Measurements from ENCODE around the gene DOCK8.
"Not testable (repeated sequence)": the region's sequence is repeated elsewhere in the genome, so short reads cannot be mapped to it uniquely, and the experiment has no call there.

Gene DOCK8

GRCh38 chr9:214351-214647 lies 366 bp upstream of the DOCK8 start:
- peaks cover 20% of the 10 kb centered on the region for H3K27me3 ChIP-seq (replicated peaks; ENCODE audit: control insufficient read depth, insufficient read depth, low read length)
- no peaks in the 10 kb centered on the region for H3K9me3 ChIP-seq (ENCODE audit: control insufficient read depth, low read length)
- peak overlapping the region; percentile 82 for H3K4me3 ChIP-seq (ENCODE audit: low read length)
- no peaks in the 10 kb centered on the region for H3K36me3 ChIP-seq (ENCODE audit: control insufficient read depth, insufficient read depth, low read length, severe bottlenecking)
- peak overlapping the region; percentile 77 for H3K9ac ChIP-seq (ENCODE audit: low read length)
- H3K4me1 ChIP-seq (ENCODE audit: control insufficient read depth, insufficient read depth, low read length), result peaks cover 15% of the 10 kb centered on the region
- DNase-seq (ENCODE audit: low read depth), result no peak

GRCh38 chr9:215631-216155 lies 1.0 kb downstream of the DOCK8 start:
- Histone ChIP-seq H3K4me3 (ENCODE audit: low read length) (peak overlapping the region; percentile 82), H3K9ac (ENCODE audit: low read length) (peak overlapping the region; percentile 77), H3K4me1 (ENCODE audit: control insufficient read depth, insufficient read depth, low read length) (peaks cover 24% of the 10 kb centered on the region), H3K9me3 (ENCODE audit: control insufficient read depth, low read length) (no peaks in the 10 kb centered on the region), H3K27me3 (replicated peaks; ENCODE audit: control insufficient read depth, insufficient read depth, low read length) (peaks cover 20% of the 10 kb centered on the region), H3K36me3 (ENCODE audit: control insufficient read depth, insufficient read depth, low read length, severe bottlenecking) (no peaks in the 10 kb centered on the region)
- DNase-seq (ENCODE audit: low read depth), result no peak

- peaks cover 20% of the 10 kb centered on the region for H3K27me3 ChIP-seq (replicated peaks; ENCODE audit: control insufficient read depth, insufficient read depth, low read length)
- no peaks in the 10 kb centered on the region for H3K36me3 ChIP-seq (ENCODE audit: control insufficient read depth, insufficient read depth, low read length, severe bottlenecking)
- no peak overlapping the region for H3K9ac ChIP-seq (ENCODE audit: low read length)
- H3K4me1 ChIP-seq (ENCODE audit: control insufficient read depth, insufficient read depth, low read length), result peaks cover 15% of the 10 kb centered on the region
- no peak for DNase-seq (ENCODE audit: low read depth)
- H3K4me3 ChIP-seq (ENCODE audit: low read length), result no peak overlapping the region
- no peaks in the 10 kb centered on the region for H3K9me3 ChIP-seq (ENCODE audit: control insufficient read depth, low read length)
These were observed 2.2 kb downstream of the DOCK8 start for GRCh38 chr9:216866-217265.

- no peak for DNase-seq (ENCODE audit: low read depth)
- no peaks in the 10 kb centered on the region for H3K36me3 ChIP-seq (ENCODE audit: control insufficient read depth, insufficient read depth, low read length, severe bottlenecking)
- peaks cover 20% of the 10 kb centered on the region for H3K4me1 ChIP-seq (ENCODE audit: control insufficient read depth, insufficient read depth, low read length)
- no peak overlapping the region for H3K9ac ChIP-seq (ENCODE audit: low read length)
- no peaks in the 10 kb centered on the region for H3K9me3 ChIP-seq (ENCODE audit: control insufficient read depth, low read length)
- peaks cover 20% of the 10 kb centered on the region for H3K27me3 ChIP-seq (replicated peaks; ENCODE audit: control insufficient read depth, insufficient read depth, low read length)
- H3K4me3 ChIP-seq (ENCODE audit: low read length), result no peak overlapping the region
These were observed 3.3 kb downstream of the DOCK8 start for GRCh38 chr9:217950-218349.

GRCh38 chr9:219036-219435 lies 4.4 kb downstream of the DOCK8 start:
- not testable (repeated sequence) for DNase-seq (ENCODE audit: low read depth); H3K4me3 ChIP-seq (ENCODE audit: low read length); H3K9me3 ChIP-seq (ENCODE audit: control insufficient read depth, low read length); H3K36me3 ChIP-seq (ENCODE audit: control insufficient read depth, insufficient read depth, low read length, severe bottlenecking); H3K9ac ChIP-seq (ENCODE audit: low read length)
- peaks cover 20% of the 10 kb centered on the region for H3K27me3 ChIP-seq (replicated peaks; ENCODE audit: control insufficient read depth, insufficient read depth, low read length)
- peaks cover 20% of the 10 kb centered on the region for H3K4me1 ChIP-seq (ENCODE audit: control insufficient read depth, insufficient read depth, low read length)

DNA sequence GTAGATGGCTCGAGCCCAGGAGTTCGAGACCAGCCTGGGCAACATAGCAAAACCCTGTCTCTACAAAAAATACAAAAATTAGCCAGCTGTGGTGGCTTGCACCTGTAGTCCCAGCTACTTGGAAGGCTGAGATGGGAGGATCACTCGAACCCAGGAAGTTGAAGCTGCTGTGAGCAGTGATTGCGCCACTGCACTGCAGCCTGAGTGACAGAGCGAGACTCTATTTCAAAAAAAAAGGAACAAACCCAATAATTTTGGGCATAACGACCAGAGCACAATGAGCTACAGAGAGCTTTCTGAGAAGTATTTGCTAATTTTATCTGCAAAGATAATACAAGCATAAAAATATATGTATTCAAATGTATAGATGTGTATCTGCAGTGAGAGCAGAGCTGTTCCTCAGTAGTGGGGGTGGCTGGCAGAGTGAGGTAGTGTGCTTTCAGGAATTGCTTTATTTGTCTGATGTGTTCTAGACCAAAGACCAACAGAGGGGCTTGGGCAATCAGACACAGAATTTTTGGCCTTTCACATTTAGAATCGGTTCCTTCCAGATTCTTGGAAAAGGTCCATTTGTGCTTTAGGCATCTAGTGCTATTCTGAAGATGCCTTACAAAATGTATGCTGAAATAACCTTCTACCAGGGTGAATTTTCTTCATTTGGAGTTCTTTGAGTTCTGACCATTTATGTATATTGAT lies 5.2 kb downstream of the DOCK8 start:
- Histone ChIP-seq H3K9me3 (ENCODE audit: control insufficient read depth, low read length) (no peaks in the 10 kb centered on the region), H3K4me1 (ENCODE audit: control insufficient read depth, insufficient read depth, low read length) (peaks cover 20% of the 10 kb centered on the region), H3K36me3 (ENCODE audit: control insufficient read depth, insufficient read depth, low read length, severe bottlenecking) (no peaks in the 10 kb centered on the region), H3K27me3 (replicated peaks; ENCODE audit: control insufficient read depth, insufficient read depth, low read length) (peaks cover 20% of the 10 kb centered on the region), H3K4me3 (ENCODE audit: low read length) (no peak overlapping the region), H3K9ac (ENCODE audit: low read length) (peak overlapping the region; percentile 4)
- no peak for DNase-seq (ENCODE audit: low read depth)

GRCh38 chr9:221989-222776 lies 7.5 kb downstream of the DOCK8 start:
- no peak overlapping the region for H3K4me3 ChIP-seq (ENCODE audit: low read length)
- no peaks in the 10 kb centered on the region for H3K9me3 ChIP-seq (ENCODE audit: control insufficient read depth, low read length)
- peaks cover 1% of the 10 kb centered on the region for H3K27me3 ChIP-seq (replicated peaks; ENCODE audit: control insufficient read depth, insufficient read depth, low read length)
- peaks cover 16% of the 10 kb centered on the region for H3K4me1 ChIP-seq (ENCODE audit: control insufficient read depth, insufficient read depth, low read length)
- DNase-seq (ENCODE audit: low read depth), result no peak
- H3K9ac ChIP-seq (ENCODE audit: low read length), result no peak overlapping the region
- H3K36me3 ChIP-seq (ENCODE audit: control insufficient read depth, insufficient read depth, low read length, severe bottlenecking), result no peaks in the 10 kb centered on the region

DNA sequence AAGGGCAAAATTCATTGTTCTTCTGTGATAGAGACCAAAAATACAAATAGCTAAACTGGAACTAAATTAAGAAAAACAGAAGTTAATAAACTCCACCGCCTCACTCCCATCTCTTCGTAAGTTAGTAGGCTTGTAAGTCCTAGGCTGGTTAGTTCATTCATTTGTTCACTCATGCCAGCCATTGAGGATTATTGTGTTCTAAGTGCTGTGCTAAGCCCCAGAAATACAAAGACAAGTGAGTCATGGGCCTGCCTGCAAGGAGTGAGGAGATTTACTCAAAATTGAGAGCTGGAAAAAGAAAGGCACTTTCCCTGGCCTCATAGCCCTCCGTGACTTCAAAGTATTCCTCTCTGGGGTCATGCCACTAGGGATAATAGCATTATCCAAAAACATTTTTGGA lies 8.5 kb downstream of the DOCK8 start:
- Histone ChIP-seq H3K9ac (ENCODE audit: low read length) (no peak overlapping the region), H3K36me3 (ENCODE audit: control insufficient read depth, insufficient read depth, low read length, severe bottlenecking) (no peaks in the 10 kb centered on the region), H3K27me3 (replicated peaks; ENCODE audit: control insufficient read depth, insufficient read depth, low read length) (no peaks in the 10 kb centered on the region), H3K4me3 (ENCODE audit: low read length) (no peak overlapping the region), H3K9me3 (ENCODE audit: control insufficient read depth, low read length) (no peaks in the 10 kb centered on the region), H3K4me1 (ENCODE audit: control insufficient read depth, insufficient read depth, low read length) (peaks cover 16% of the 10 kb centered on the region)
- DNase-seq (ENCODE audit: low read depth), result no peak

- H3K4me3 ChIP-seq (ENCODE audit: low read length), result no peak overlapping the region
- H3K27me3 ChIP-seq (replicated peaks; ENCODE audit: control insufficient read depth, insufficient read depth, low read length), result no peaks in the 10 kb centered on the region
- H3K9me3 ChIP-seq (ENCODE audit: control insufficient read depth, low read length), result peaks cover 5% of the 10 kb centered on the region
- H3K4me1 ChIP-seq (ENCODE audit: control insufficient read depth, insufficient read depth, low read length), result peaks cover 16% of the 10 kb centered on the region
- no peak overlapping the region for H3K9ac ChIP-seq (ENCODE audit: low read length)
- DNase-seq (ENCODE audit: low read depth), result no peak
- no peaks in the 10 kb centered on the region for H3K36me3 ChIP-seq (ENCODE audit: control insufficient read depth, insufficient read depth, low read length, severe bottlenecking)
These were observed 9.4 kb downstream of the DOCK8 start for GRCh38 chr9:224026-224425.

DNA sequence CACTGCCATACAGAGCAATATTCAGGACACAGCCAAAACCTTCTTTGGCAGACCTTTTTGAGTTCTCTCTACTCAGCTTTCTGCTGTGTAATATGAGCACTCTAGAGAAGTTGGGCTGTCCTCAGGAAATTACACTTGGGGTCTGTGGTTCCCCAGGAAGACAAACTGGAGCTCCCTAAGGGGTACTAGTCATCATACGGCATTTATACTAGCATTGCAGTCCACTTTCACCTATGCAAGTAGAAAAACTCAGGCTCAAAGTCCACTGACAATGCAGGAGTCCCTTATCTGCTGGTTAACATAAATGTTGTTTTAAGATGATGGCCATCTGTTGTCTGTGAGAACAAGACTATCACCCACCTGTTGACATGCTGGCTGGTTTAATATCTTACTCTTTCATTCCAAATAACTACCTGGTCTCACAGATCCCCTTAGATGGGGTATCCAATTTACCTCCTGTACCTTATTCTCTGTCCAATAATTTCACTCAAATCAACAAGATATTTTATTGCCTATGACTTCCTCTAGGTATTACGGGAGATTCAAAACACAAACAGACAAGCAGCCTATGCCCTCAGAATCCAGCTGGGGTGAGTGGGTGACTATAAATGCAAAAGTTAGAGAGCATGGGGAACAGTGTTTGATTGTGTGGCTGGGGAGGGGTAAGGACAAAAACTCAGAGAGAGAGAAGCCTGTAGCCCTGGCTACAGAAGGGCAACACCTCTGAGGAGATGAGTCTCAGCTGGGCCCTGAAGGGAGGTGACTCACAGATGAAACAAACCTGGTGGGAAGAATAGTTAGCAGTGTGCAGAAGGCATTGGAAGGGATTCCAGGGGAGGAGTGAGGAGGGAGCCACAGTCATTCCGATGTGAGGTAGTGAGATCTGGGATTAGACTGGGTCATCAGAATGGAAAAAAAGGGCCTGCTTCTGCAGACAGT lies 10.2 kb downstream of the DOCK8 start:
- no peaks in the 10 kb centered on the region for H3K36me3 ChIP-seq (ENCODE audit: control insufficient read depth, insufficient read depth, low read length, severe bottlenecking)
- no peak overlapping the region for H3K9ac ChIP-seq (ENCODE audit: low read length)
- DNase-seq (ENCODE audit: low read depth), result no peak

GRCh38 chr9:227860-228259 lies 13.2 kb downstream of the DOCK8 start:
- Histone ChIP-seq H3K4me1 (ENCODE audit: control insufficient read depth, insufficient read depth, low read length) (no peaks in the 10 kb centered on the region), H3K9ac (ENCODE audit: low read length) (no peak overlapping the region), H3K36me3 (ENCODE audit: control insufficient read depth, insufficient read depth, low read length, severe bottlenecking) (no peaks in the 10 kb centered on the region), H3K27me3 (replicated peaks; ENCODE audit: control insufficient read depth, insufficient read depth, low read length) (no peaks in the 10 kb centered on the region), H3K4me3 (ENCODE audit: low read length) (no peak overlapping the region), H3K9me3 (ENCODE audit: control insufficient read depth, low read length) (peaks cover 6% of the 10 kb centered on the region)
- no peak for DNase-seq (ENCODE audit: low read depth)

More for the DNA sequence above, 10.2 kb downstream of the DOCK8 start:
- peaks cover 6% of the 10 kb centered on the region for H3K9me3 ChIP-seq (ENCODE audit: control insufficient read depth, low read length)
- H3K4me1 ChIP-seq (ENCODE audit: control insufficient read depth, insufficient read depth, low read length), result peaks cover 10% of the 10 kb centered on the region
- no peak overlapping the region for H3K4me3 ChIP-seq (ENCODE audit: low read length)
- no peaks in the 10 kb centered on the region for H3K27me3 ChIP-seq (replicated peaks; ENCODE audit: control insufficient read depth, insufficient read depth, low read length)
